GM18861 (cell line): Measurements from ENCODE around the gene CCDC12.
A peak's percentile ranks its signal among the peaks of the same experiment; 100 is the strongest.
"Not testable (repeated sequence)": the region's sequence is repeated elsewhere in the genome, so short reads cannot be mapped to it uniquely, and the experiment has no call there.

Experiments used
- ATAC-seq: cut with Tn5 transposase; IDR thresholded peaks from one replicate; pipeline ENCODE4 v1.9.1; 2021; ENCODE audit not compliant: unreplicated experiment

Gene CCDC12

DNA sequence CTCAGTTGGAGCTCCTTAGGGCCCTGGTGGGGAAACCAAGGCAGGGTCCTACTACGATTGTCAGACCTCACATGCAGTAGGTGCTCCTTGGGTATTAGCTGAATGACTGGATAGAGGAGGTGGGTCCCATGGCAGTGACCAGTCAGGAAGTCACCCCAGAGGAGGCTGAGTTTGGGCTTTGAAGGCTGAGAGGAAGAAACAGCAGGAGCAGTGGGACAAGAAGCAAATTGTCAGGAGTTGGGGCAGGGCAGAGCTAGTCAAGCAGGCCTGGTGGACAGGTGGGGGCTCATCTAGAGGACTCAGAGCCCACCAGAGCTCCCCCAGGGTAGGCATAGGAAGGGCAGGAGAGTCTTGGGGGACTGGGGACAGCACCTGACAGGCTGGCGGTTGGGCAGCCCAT, 6.0 kb upstream of the CCDC12 start:
- no peak for ATAC-seq

DNA sequence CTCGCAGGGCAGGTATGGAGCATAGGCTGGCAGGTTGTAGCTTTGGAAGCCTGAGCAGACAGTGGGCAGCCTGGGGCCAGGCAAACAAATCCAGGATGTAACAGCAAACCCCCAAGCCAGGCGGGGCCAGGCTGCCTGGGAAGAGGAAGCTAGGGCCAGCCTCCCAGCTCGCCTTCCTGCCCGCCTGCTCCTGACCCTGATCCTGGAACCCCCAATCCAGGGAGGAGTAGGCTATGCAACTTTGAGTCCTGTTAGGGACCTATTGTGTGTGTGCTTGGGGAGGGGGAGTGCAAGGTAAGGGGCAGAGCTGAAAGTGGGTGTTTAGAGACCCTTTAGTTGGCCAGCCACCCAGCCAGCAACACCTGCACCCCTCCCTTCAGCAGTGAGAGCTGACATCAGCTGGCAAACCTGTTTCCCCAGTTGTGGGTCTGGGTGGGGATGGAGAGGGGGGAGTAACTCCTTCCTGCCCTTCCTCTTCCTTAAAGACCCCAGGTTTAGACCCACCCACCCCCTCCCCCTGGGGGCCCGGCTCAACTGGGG, 5.5 kb upstream of the CCDC12 start:
- no peak for ATAC-seq

GRCh38 chr3:46979958-46980497, 3.5 kb upstream of the CCDC12 start:
- ATAC-seq = no peak

DNA sequence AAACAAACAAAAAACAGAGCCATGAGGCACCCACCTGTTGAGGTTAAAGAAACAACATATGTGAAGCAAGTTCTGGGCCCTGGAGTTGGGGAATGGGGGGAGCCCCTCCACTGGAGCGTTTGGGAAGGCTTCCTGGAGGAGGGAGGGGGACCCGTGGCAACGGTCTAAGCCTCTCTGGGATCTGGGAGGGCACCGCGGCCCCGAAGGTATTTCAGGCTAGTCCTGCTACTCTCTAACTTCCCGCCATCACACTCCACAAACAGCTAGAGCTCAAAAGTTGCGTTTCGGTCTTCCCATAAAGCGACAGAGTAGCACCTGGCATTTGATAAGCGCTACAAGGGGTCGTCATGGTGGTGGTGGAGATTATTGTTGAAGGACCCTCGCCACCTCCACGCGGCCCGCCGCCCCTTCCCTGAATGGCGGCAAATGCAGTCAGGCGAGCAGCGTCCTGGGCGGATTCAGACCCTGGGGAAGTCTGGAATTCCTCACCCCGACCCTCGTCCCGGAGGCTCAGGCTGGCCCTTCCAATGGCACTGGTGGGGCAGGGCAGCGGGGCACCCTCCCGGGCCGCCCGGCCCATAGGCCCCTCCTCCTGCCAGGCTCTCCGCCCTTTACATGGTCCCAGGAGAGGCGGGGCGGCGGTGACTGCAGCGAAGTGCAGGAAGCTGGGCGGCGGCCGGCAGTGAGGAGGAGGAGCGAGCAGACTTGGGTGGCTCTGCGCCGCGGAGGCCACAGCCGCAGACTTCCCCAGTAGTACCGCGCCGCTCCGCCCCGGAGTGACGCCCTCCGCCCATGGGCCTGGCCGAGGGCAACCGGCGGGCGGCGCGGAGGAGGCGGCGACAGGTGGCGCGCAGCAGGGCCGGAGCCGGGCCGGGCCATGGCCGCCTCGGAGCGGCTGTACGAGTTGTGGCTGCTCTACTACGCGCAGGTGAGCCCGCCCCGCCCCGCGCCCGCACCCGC, 2.7 kb upstream of the CCDC12 start, which contains the start of gene NBEAL2:
Gene NBEAL2, plus strand, starts transcription at position 682 of the 960 bp plus-strand sequence. Its CDS starts 196 bp downstream, at position 878.
- peak; percentile 72 for ATAC-seq

DNA sequence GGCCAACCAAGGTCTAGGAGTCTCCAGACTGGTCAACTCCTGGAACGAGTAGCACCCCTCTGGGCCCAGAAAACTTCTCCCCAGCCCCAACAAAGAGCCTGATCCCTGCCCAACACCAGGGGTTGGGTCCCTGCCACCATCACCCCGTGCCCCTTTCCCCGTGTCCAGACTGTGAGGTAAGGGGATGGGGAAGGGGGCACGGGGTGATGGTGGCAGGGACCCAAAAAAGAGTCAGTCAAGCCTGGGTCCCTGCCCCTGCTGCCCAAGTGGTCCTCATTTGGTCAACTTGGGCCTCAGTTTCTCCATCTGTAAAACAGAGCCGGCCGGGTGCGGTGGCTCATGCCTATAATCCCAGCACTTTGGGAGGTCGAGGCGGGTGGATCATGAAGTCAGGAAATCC, 1.8 kb upstream of the CCDC12 start:
- no peak for ATAC-seq

DNA sequence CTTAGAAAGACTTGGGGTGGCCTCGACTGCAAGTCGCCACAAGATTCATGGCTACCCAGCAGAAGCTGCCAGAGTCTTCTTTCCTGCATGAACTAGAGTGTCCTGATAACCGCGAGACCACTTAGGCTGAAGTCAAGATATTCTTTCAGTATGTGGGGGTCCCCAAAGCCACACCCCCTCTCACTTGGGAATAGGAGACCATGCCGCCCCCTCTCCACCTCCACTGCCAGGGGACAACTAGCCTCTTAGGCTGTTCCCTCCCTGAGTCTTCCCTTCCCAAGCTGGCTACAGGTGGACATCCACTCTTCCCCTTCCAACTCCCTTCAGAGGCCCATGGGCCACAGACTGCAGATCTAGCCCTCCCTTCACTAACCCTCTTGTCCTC, 1.3 kb upstream of the CCDC12 start:
- no peak for ATAC-seq

DNA sequence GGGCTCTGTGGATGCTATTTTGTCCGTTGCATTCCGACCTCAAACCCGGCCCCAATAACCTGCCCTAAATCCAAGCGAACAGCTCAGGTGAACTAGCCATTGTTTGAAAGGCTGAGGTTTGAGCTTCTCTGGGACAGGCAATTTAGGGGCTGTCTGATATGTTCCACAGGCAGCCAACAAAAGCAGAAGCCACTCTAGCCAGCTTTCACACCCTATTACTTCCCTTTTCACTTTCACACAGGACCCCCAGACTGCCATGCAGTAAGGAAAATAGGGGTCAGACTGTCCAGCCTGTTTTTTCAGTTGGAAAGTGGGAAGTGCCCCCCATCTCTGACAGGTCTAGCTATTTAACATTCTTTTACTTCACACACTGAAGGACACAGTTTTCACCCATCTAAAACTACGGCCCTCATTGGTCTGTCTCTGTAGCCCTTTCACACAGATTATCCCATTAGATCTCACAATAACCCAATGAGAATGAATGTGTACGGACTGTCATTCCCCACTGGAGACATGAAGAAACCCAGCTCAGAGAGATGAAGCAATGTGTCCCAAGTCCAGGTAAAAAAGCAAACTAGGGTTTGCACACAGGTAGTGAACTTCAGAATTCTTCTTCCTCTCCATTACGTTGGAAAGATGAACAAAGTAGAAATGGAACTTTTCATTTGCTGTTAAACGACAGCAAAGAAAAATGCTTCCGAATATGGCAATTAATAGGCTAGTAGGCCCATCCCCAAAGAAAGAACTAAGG, 1.9 kb downstream of the CCDC12 start:
- ATAC-seq = no peak

GRCh38 chr3:46972396-46972795, 4.1 kb downstream of the CCDC12 start:
- no peak for ATAC-seq

DNA sequence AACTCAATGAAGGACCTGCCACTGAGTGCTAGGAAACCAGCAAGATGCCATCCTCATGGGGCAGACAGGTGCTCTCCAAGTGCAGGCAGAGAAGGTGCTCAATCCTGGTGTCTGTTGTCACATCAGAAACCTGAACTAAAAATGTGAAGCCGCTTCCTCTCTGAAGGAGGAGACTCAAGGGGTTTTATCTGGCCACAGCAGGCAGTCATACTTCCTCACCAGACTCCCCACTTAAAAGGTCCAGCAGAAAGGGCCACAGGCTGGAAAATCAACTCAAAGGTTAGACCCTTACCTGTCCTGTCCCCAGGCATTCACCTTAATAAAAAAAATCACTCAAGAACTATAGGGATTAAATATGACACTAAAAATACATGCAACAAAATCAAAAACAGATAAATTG, 4.8 kb downstream of the CCDC12 start:
- no peak for ATAC-seq

DNA sequence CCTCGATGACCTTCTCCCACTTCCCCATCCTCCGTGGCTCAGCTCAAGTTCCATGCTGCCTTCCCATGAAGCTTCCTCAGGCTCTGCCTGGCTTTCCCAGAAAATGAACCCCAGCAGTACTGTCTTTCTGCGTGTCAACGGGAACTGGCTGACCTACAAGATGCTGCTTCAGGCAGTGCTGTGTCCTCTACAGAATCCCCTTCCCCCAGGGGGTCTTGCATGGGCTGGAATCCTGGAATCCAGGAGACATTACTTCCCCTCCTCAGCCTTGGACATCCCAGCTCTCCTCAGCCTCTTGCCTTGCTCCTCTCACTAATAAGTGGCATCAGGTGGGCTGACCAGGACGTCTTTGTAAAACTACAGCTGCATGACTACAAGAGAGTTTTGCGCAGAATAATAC, 5.4 kb downstream of the CCDC12 start:
- no peak for ATAC-seq

- ATAC-seq = no peak
These were observed 6.0 kb downstream of the CCDC12 start for GRCh38 chr3:46970391-46971091.

DNA sequence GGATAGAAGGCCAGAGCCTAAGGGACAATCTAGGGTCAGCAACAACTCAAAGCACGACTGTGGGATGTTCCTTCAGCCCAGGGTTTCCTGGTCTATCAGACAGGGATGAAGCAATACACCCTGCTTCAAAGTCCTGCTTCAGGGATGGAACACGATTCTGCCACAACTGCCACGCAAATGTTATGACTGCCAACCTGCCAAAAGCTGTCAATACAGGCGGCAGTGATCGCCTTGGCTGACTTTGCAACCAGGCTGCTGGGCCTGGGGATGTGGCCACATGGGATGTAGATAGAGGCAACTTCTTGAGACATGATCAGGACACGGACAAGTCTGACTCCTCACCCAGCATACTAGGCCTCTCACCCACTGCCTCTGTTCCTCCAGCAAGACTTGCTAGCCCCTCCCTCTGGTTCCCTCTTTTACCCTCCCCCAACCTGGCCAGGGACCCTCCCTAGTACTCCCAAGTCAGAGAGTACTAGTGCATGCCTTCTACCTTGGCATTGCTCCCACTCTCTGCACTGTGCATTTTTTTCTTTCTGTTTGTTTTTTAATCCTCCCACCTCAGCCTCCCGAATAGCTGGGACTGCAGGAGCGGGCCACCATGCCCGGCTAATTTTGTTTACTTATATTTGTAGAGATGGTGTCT, 7.6 kb downstream of the CCDC12 start:
- no peak for ATAC-seq

- ATAC-seq = no peak
These were observed 9.7 kb downstream of the CCDC12 start for GRCh38 chr3:46966811-46967210.

GRCh38 chr3:46965151-46965550, 11.4 kb downstream of the CCDC12 start:
- no peak for ATAC-seq

DNA sequence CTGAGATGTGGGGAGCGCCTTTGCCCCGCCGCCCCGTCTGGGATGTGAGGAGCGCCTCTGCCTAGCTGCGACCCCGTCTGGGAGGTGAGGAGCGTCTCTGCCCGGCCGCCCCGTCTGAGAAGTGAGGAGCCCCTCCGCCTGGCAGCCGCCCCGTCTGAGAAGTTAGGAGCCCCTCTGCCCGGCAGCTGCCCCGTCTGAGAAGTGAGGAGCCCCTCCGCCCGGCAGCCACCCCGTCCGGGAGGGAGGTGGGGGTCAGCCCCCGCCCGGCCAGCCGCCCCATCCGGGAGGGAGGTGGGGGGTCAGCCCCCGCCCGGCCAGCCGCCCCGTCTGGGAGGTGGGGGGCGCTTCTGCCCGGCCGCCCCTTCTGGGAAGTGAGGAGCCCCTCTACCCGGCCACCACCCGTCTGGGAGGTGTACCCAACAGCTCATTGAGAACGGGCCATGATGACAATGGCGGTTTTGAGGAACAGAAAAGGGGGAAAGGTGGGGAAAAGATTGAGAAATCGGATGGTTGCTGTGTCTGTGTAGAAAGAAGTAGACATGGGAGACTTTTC, 12.4 kb downstream of the CCDC12 start:
- ATAC-seq = not testable (repeated sequence)

- no peak for ATAC-seq
These were observed 13.6 kb downstream of the CCDC12 start for GRCh38 chr3:46962990-46963389.

DNA sequence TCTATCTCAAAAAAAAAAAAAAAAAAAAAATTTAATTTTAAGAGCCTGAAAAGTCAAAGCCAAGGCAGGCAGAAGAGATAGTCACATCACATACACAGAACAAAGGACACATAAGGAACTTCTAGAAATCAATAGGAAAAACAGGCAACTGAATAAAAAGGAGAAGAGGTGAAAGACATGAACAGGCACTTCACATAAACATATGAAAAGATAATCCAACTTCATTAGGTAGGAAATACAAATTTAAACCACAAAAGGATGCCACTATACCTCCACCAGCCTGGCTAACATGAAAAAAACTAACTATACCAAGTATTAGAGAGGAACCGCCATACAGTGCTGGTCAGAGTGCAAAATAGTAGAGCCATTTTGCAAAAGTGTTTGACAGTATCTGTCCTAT, 14.1 kb downstream of the CCDC12 start:
- no peak for ATAC-seq

- ATAC-seq = no peak
These were observed 15.7 kb downstream of the CCDC12 start for GRCh38 chr3:46960835-46961234.

DNA sequence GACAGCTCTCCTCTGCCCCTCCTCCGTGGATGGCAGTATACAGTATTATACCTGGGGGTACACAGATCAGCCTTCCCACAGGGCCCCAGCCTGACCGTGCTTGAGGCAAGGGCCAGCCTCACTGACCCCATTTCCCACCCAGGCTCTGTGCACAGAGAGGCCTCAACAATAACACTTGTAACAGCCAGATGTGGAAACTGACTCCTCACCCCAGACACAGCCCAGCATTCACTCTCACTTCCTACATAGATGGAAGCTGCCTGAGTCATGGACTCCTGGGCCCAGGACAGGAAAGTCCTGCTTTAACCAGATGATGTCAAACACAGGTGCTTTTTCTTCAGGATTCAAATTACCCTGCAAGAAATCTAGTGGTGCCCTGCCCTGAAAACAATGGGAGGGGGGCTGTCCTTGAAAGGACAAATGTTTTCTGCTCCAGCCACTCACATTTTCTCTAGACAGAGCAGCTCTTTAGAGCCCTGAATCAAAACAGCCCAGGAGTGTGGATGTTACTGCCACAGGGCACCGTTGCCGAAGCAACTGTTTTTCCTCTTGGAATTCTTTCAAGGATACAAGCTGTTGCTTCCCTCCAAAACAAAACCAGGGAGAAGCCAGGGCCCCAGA, 16.4 kb downstream of the CCDC12 start:
- no peak for ATAC-seq

DNA sequence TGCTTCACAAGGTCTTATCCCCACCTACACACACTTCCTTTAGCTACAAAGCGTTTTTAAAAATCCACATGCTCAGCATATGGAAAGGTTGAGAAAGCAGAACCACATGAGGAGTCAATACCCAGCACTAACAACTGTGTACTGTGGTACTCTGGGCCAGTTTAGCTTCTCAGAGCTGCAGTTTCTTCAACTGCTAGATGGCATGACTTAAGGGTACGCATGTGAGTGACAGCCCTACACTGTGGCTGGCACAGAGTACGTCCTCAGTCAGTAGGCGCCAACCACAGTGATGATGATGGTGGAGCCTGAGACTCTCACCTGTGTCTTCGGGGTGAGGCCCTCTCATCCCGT, 17.4 kb downstream of the CCDC12 start:
- no peak for ATAC-seq
